ENCODE measurements around the gene ENOSF1.
"Not testable (repeated sequence)": the region's sequence is repeated elsewhere in the genome, so short reads cannot be mapped to it uniquely, and the experiment has no call there.

ENOSF1 gene

GRCh38 chr18:682416-682815 is 30.0 kb downstream of the ENOSF1 start:
- H4K8ac ChIP-seq (ENCODE audit: low read depth, low read length); H3K4ac ChIP-seq (ENCODE audit: low read depth, low read length); H3K36me3 ChIP-seq (ENCODE audit: control insufficient read depth, insufficient read depth, low read length); H2AK5ac ChIP-seq (ENCODE audit: low read length); H2BK120ac ChIP-seq (ENCODE audit: low read depth, low read length); H3K18ac ChIP-seq (ENCODE audit: low read length); H3K79me2 ChIP-seq (ENCODE audit: control insufficient read depth, insufficient read depth, low read length); H3K4me2 ChIP-seq (ENCODE audit: low read length); H3K56ac ChIP-seq (ENCODE audit: low read length); H3K27me3 ChIP-seq (ENCODE audit: insufficient read depth, low read length, poor library complexity); H3K27ac ChIP-seq (ENCODE audit: low read depth, low read length); DNase-seq; H3K23ac ChIP-seq (ENCODE audit: low read length); H4K5ac ChIP-seq (ENCODE audit: low read length); H3K4me1 ChIP-seq (ENCODE audit: control insufficient read depth, low read depth, low read length); H3K4me3 ChIP-seq (ENCODE audit: low read length); H2BK5ac ChIP-seq (ENCODE audit: low read length); H2BK15ac ChIP-seq (replicated peaks; ENCODE audit: low read depth); H3K9ac ChIP-seq (ENCODE audit: low read length); H3K79me1 ChIP-seq (ENCODE audit: low read length): not testable (repeated sequence)
- WGBS (ENCODE audit: extremely low coverage, insufficient coverage, low lambda C conversion rate), result no CpG with 5 or more reads among the region's 9 CpGs

- no peak overlapping the region for H3K9ac ChIP-seq (ENCODE audit: low read length)
- H3K4me3 ChIP-seq (ENCODE audit: low read length), result no peak overlapping the region
Observed at GRCh38 chr18:681985-682384, 30.4 kb downstream of the ENOSF1 start.

GRCh38 chr18:680392-680791 is 32.0 kb downstream of the ENOSF1 start:
- WGBS (ENCODE audit: extremely low coverage, insufficient coverage, low lambda C conversion rate), result no CpG with 5 or more reads among the region's 4 CpGs
- Histone ChIP-seq H3K27ac (ENCODE audit: low read depth, low read length) (no peak overlapping the region), H3K56ac (ENCODE audit: low read length) (no peak overlapping the region), H2BK120ac (ENCODE audit: low read depth, low read length) (no peak overlapping the region), H2BK5ac (ENCODE audit: low read length) (no peak overlapping the region), H3K23ac (ENCODE audit: low read length) (no peak overlapping the region), H3K9ac (ENCODE audit: low read length) (no peak overlapping the region), H2AK5ac (ENCODE audit: low read length) (no peak overlapping the region), H3K79me2 (ENCODE audit: control insufficient read depth, insufficient read depth, low read length) (no peaks in the 10 kb centered on the region), H3K4ac (ENCODE audit: low read depth, low read length) (no peak overlapping the region), H3K4me1 (ENCODE audit: control insufficient read depth, low read depth, low read length) (no peaks in the 10 kb centered on the region), H4K8ac (ENCODE audit: low read depth, low read length) (no peak overlapping the region), H3K4me2 (ENCODE audit: low read length) (no peak overlapping the region), H3K4me3 (ENCODE audit: low read length) (no peak overlapping the region), H3K18ac (ENCODE audit: low read length) (no peak overlapping the region), H3K79me1 (ENCODE audit: low read length) (no peaks in the 10 kb centered on the region), H3K27me3 (ENCODE audit: insufficient read depth, low read length, poor library complexity) (no peaks in the 10 kb centered on the region), H3K36me3 (ENCODE audit: control insufficient read depth, insufficient read depth, low read length) (peaks cover 4% of the 10 kb centered on the region), H2BK15ac (replicated peaks; ENCODE audit: low read depth) (no peak overlapping the region), H4K5ac (ENCODE audit: low read length) (no peak overlapping the region)
- DNase-seq, result no peak

More at GRCh38 chr18:681985-682384, 30.4 kb downstream of the ENOSF1 start:
- Histone ChIP-seq H3K27me3 (ENCODE audit: insufficient read depth, low read length, poor library complexity) (no peaks in the 10 kb centered on the region), H3K4ac (ENCODE audit: low read depth, low read length) (no peak overlapping the region), H2BK5ac (ENCODE audit: low read length) (no peak overlapping the region), H4K5ac (ENCODE audit: low read length) (no peak overlapping the region), H3K79me2 (ENCODE audit: control insufficient read depth, insufficient read depth, low read length) (no peaks in the 10 kb centered on the region), H3K4me2 (ENCODE audit: low read length) (no peak overlapping the region), H3K18ac (ENCODE audit: low read length) (no peak overlapping the region), H3K56ac (ENCODE audit: low read length) (no peak overlapping the region), H3K23ac (ENCODE audit: low read length) (no peak overlapping the region), H3K79me1 (ENCODE audit: low read length) (no peaks in the 10 kb centered on the region), H2BK15ac (replicated peaks; ENCODE audit: low read depth) (no peak overlapping the region), H3K4me1 (ENCODE audit: control insufficient read depth, low read depth, low read length) (peaks cover 1% of the 10 kb centered on the region), H2BK120ac (ENCODE audit: low read depth, low read length) (no peak overlapping the region), H2AK5ac (ENCODE audit: low read length) (no peak overlapping the region), H3K27ac (ENCODE audit: low read depth, low read length) (no peak overlapping the region), H3K36me3 (ENCODE audit: control insufficient read depth, insufficient read depth, low read length) (peaks cover 4% of the 10 kb centered on the region), H4K8ac (ENCODE audit: low read depth, low read length) (no peak overlapping the region)
- DNase-seq, result no peak
- WGBS (ENCODE audit: extremely low coverage, insufficient coverage, low lambda C conversion rate), result no CpG with 5 or more reads among the region's 5 CpGs

- no peak overlapping the region for H3K27ac ChIP-seq (ENCODE audit: low read depth, low read length)
- no peak overlapping the region for H3K4me2 ChIP-seq (ENCODE audit: low read length)
- no peaks in the 10 kb centered on the region for H3K79me2 ChIP-seq (ENCODE audit: control insufficient read depth, insufficient read depth, low read length)
- H2AK5ac ChIP-seq (ENCODE audit: low read length), result no peak overlapping the region
- no peak overlapping the region for H3K9ac ChIP-seq (ENCODE audit: low read length)
- H3K27me3 ChIP-seq (ENCODE audit: insufficient read depth, low read length, poor library complexity), result no peaks in the 10 kb centered on the region
- no peaks in the 10 kb centered on the region for H3K79me1 ChIP-seq (ENCODE audit: low read length)
- no peak for DNase-seq
- H4K8ac ChIP-seq (ENCODE audit: low read depth, low read length), result no peak overlapping the region
- no peak overlapping the region for H4K5ac ChIP-seq (ENCODE audit: low read length)
- no peak overlapping the region for H3K18ac ChIP-seq (ENCODE audit: low read length)
- H2BK120ac ChIP-seq (ENCODE audit: low read depth, low read length), result no peak overlapping the region
- no peak overlapping the region for H3K23ac ChIP-seq (ENCODE audit: low read length)
- no peaks in the 10 kb centered on the region for H3K4me1 ChIP-seq (ENCODE audit: control insufficient read depth, low read depth, low read length)
- no peak overlapping the region for H3K56ac ChIP-seq (ENCODE audit: low read length)
- WGBS (ENCODE audit: extremely low coverage, insufficient coverage, low lambda C conversion rate), result no CpG with 5 or more reads among the region's 4 CpGs
- H3K36me3 ChIP-seq (ENCODE audit: control insufficient read depth, insufficient read depth, low read length), result peaks cover 6% of the 10 kb centered on the region
- H2BK5ac ChIP-seq (ENCODE audit: low read length), result no peak overlapping the region
- H3K4me3 ChIP-seq (ENCODE audit: low read length), result no peak overlapping the region
- H2BK15ac ChIP-seq (replicated peaks; ENCODE audit: low read depth), result no peak overlapping the region
- H3K4ac ChIP-seq (ENCODE audit: low read depth, low read length), result no peak overlapping the region
Observed at GRCh38 chr18:679516-679915, 32.9 kb downstream of the ENOSF1 start.

- H4K8ac ChIP-seq (ENCODE audit: low read depth, low read length), result no peak overlapping the region
- H3K27me3 ChIP-seq (ENCODE audit: insufficient read depth, low read length, poor library complexity), result no peaks in the 10 kb centered on the region
- no peak overlapping the region for H2BK5ac ChIP-seq (ENCODE audit: low read length)
- no CpG with 5 or more reads among the region's 15 CpGs for WGBS (ENCODE audit: extremely low coverage, insufficient coverage, low lambda C conversion rate)
- no peak for DNase-seq
- H2BK15ac ChIP-seq (replicated peaks; ENCODE audit: low read depth), result no peak overlapping the region
- no peak overlapping the region for H3K27ac ChIP-seq (ENCODE audit: low read depth, low read length)
- H2BK120ac ChIP-seq (ENCODE audit: low read depth, low read length), result no peak overlapping the region
- H3K56ac ChIP-seq (ENCODE audit: low read length), result no peak overlapping the region
- no peaks in the 10 kb centered on the region for H3K79me2 ChIP-seq (ENCODE audit: control insufficient read depth, insufficient read depth, low read length)
- H3K4me3 ChIP-seq (ENCODE audit: low read length), result no peak overlapping the region
- H3K79me1 ChIP-seq (ENCODE audit: low read length), result no peaks in the 10 kb centered on the region
- no peak overlapping the region for H3K4ac ChIP-seq (ENCODE audit: low read depth, low read length)
- H3K18ac ChIP-seq (ENCODE audit: low read length), result no peak overlapping the region
- no peak overlapping the region for H2AK5ac ChIP-seq (ENCODE audit: low read length)
- H3K4me1 ChIP-seq (ENCODE audit: control insufficient read depth, low read depth, low read length), result no peaks in the 10 kb centered on the region
- no peak overlapping the region for H3K9ac ChIP-seq (ENCODE audit: low read length)
- H3K36me3 ChIP-seq (ENCODE audit: control insufficient read depth, insufficient read depth, low read length), result peaks cover 6% of the 10 kb centered on the region
- H3K23ac ChIP-seq (ENCODE audit: low read length), result no peak overlapping the region
- no peak overlapping the region for H3K4me2 ChIP-seq (ENCODE audit: low read length)
- no peak overlapping the region for H4K5ac ChIP-seq (ENCODE audit: low read length)
Observed at GRCh38 chr18:678482-679182, 33.8 kb downstream of the ENOSF1 start.

- H4K5ac ChIP-seq (ENCODE audit: low read length), result no peak overlapping the region
- H3K27ac ChIP-seq (ENCODE audit: low read depth, low read length), result no peak overlapping the region
Observed at GRCh38 chr18:677951-678381, 34.5 kb downstream of the ENOSF1 start.

More at GRCh38 chr18:677951-678381, 34.5 kb downstream of the ENOSF1 start:
- Histone ChIP-seq H3K23ac (ENCODE audit: low read length) (no peak overlapping the region), H2BK120ac (ENCODE audit: low read depth, low read length) (no peak overlapping the region), H3K79me2 (ENCODE audit: control insufficient read depth, insufficient read depth, low read length) (no peaks in the 10 kb centered on the region), H3K18ac (ENCODE audit: low read length) (no peak overlapping the region), H3K27me3 (ENCODE audit: insufficient read depth, low read length, poor library complexity) (no peaks in the 10 kb centered on the region), H3K4me1 (ENCODE audit: control insufficient read depth, low read depth, low read length) (no peaks in the 10 kb centered on the region), H3K36me3 (ENCODE audit: control insufficient read depth, insufficient read depth, low read length) (peaks cover 6% of the 10 kb centered on the region), H3K4me3 (ENCODE audit: low read length) (no peak overlapping the region), H3K56ac (ENCODE audit: low read length) (no peak overlapping the region), H4K8ac (ENCODE audit: low read depth, low read length) (no peak overlapping the region), H2BK15ac (replicated peaks; ENCODE audit: low read depth) (no peak overlapping the region), H2BK5ac (ENCODE audit: low read length) (no peak overlapping the region), H3K79me1 (ENCODE audit: low read length) (no peaks in the 10 kb centered on the region), H2AK5ac (ENCODE audit: low read length) (no peak overlapping the region), H3K4me2 (ENCODE audit: low read length) (no peak overlapping the region), H3K9ac (ENCODE audit: low read length) (no peak overlapping the region), H3K4ac (ENCODE audit: low read depth, low read length) (no peak overlapping the region)
- DNase-seq, result no peak
- WGBS (ENCODE audit: extremely low coverage, insufficient coverage, low lambda C conversion rate), result no CpG with 5 or more reads among the region's 14 CpGs
